Naive B cell (primary cell): ENCODE results near the gene HIVEP2. TPM values are rescaled to one million over a fixed set of nuclear protein-coding genes. Genes with fewer than 3 reads are reported as not detected.
"Not testable (repeated sequence)": the region's sequence is repeated elsewhere in the genome, so short reads cannot be mapped to it uniquely, and the experiment has no call there.

ENCODE experiments used
- ATAC-seq, 2 donors: fragments of 150-1000 bp; cut with Tn5 transposase; 2 replicates each; pipeline ENCODE4 v1.10.0; 2021; ENCODE audit warnings: low read depth in 2 of 2, mild to moderate bottlenecking in 2 of 2, moderate library complexity in 2 of 2
- DNase-seq: peaks from one replicate; pipeline ENCODE4 v3.0.0; 2022
- H3K27ac Mint-ChIP-seq, 6 donors: one replicate each; pipeline ENCODE4 v1.8.0; 2020 to 2022; ENCODE audit warnings: mild to moderate bottlenecking in 6 of 6, mixed read lengths in 6 of 6, moderate library complexity in 5 of 6, inconsistent platforms in 2 of 6
- H3K27me3 Mint-ChIP-seq, 3 donors: one replicate each; pipeline ENCODE4 v1.8.0; 2021 to 2022; ENCODE audit warnings: mixed read lengths in 3 of 3, mild to moderate bottlenecking in 1 of 3
- H3K36me3 Mint-ChIP-seq, 2 donors: one replicate each; pipeline ENCODE4 v1.8.0; 2020 to 2022; ENCODE audit warnings: mixed read lengths in 2 of 2, inconsistent platforms in 1 of 2, mild to moderate bottlenecking in 1 of 2
- H3K4me1 Mint-ChIP-seq, 3 donors: one replicate each; pipeline ENCODE4 v1.8.0; 2020 to 2022; ENCODE audit warnings: mixed read lengths in 3 of 3, inconsistent platforms in 1 of 3, mild to moderate bottlenecking in 1 of 3, moderate library complexity in 1 of 3
- H3K4me3 Mint-ChIP-seq, 8 donors: one replicate each; pipeline ENCODE4 v1.8.0; 2020 to 2022; ENCODE audit warnings: mild to moderate bottlenecking in 8 of 8, mixed read lengths in 8 of 8, moderate library complexity in 8 of 8, inconsistent platforms in 2 of 8
- H3K9me3 Mint-ChIP-seq, 7 donors: one replicate each; pipeline ENCODE4 v1.8.0; 2020 to 2022; ENCODE audit warnings: mixed read lengths in 7 of 7, mild to moderate bottlenecking in 5 of 7, inconsistent platforms in 2 of 7, moderate library complexity in 1 of 7
- polyA plus RNA-seq, 6 donors: library from polyadenylated mRNA; unstranded; fragments of 300-500 nt; fragmentation: Illumina TruSeq; gene quantifications; one replicate each; pipeline ENCODE4 v1.2.3, GENCODE V29; 2021; ENCODE audit warnings: low read depth in 6 of 6

Gene HIVEP2
- 10 to 100 TPM in 1 of 6 donors, 1 to 10 TPM in 5; 2.7 to 10.2 (median 5.4) TPM for polyA plus RNA-seq

- Mint-ChIP-seq H3K9me3 (no peaks in the 10 kb centered on the region), H3K36me3 (no peaks in the 10 kb centered on the region), H3K4me1 (peaks cover 31 to 53% (median 39%) of the 10 kb centered on the region in 3 donors), H3K27ac (peak within 1 kb of the TSS; percentile 99 to 100 (median 100)), H3K27me3 (peaks cover 0 to 4% (median 0%) of the 10 kb centered on the region in 3 donors), H3K4me3 (peak within 1 kb of the TSS; percentile 96 to 100 (median 99))
- ATAC-seq, result peak; percentile 23 to 24
- peak; percentile 82 for DNase-seq
Measured at GRCh38 chr6:142945049-142945445, at the start of gene HIVEP2. Gene HIVEP2, minus strand, starts transcription at chr6:142945176. Its CDS starts 170,438 bp downstream, at chr6:142774738.

GRCh38 chr6:142993977-142994376 is 49.0 kb upstream of the HIVEP2 start:
- no peak for ATAC-seq
- no peak overlapping the region for H3K4me3 Mint-ChIP-seq
- no peak overlapping the region for H3K27ac Mint-ChIP-seq
- H3K4me1 Mint-ChIP-seq, result no peaks in the 10 kb centered on the region
- DNase-seq, result no peak
- peaks cover 0 to 11% of the 10 kb centered on the region in 2 donors for H3K36me3 Mint-ChIP-seq
- peaks cover 0 to 12% (median 1%) of the 10 kb centered on the region in 7 donors for H3K9me3 Mint-ChIP-seq
- peaks cover 0 to 14% (median 5%) of the 10 kb centered on the region in 3 donors for H3K27me3 Mint-ChIP-seq

GRCh38 chr6:142987490-142987889 is 42.5 kb upstream of the HIVEP2 start:
- Mint-ChIP-seq H3K27ac (no peak overlapping the region), H3K4me1 (peaks cover 0 to 6% (median 5%) of the 10 kb centered on the region in 3 donors), H3K36me3 (peaks cover under 1 to 11% of the 10 kb centered on the region in 2 donors), H3K27me3 (peaks cover 0 to 14% (median 0%) of the 10 kb centered on the region in 3 donors), H3K4me3 (no peak overlapping the region), H3K9me3 (peaks cover 0 to 5% (median under 1%) of the 10 kb centered on the region in 7 donors)
- no peak for DNase-seq
- no peak for ATAC-seq

- Mint-ChIP-seq H3K4me1 (peaks cover 0 to 6% (median 5%) of the 10 kb centered on the region in 3 donors), H3K27me3 (peaks cover 0 to 2% (median under 1%) of the 10 kb centered on the region in 3 donors), H3K27ac (no peak overlapping the region), H3K9me3 (peaks cover 4 to 27% (median 19%) of the 10 kb centered on the region in 7 donors), H3K4me3 (no peak overlapping the region), H3K36me3 (peaks cover 8 to 9% of the 10 kb centered on the region in 2 donors)
- ATAC-seq (no peak), DNase-seq (no peak)
Measured at GRCh38 chr6:142985281-142985680, 40.3 kb upstream of the HIVEP2 start.

GRCh38 chr6:142984386-142984785 is 39.4 kb upstream of the HIVEP2 start:
- peaks cover 0 to 6% (median 5%) of the 10 kb centered on the region in 3 donors for H3K4me1 Mint-ChIP-seq
- ATAC-seq, result no peak

GRCh38 chr6:142975365-142975764 is 30.4 kb upstream of the HIVEP2 start:
- Mint-ChIP-seq H3K36me3 (no peaks in the 10 kb centered on the region), H3K27ac (peak overlapping the region in 3 of 6 donors; percentile 16 to 49 (median 32)), H3K9me3 (peaks cover 2 to 10% (median 6%) of the 10 kb centered on the region in 7 donors), H3K27me3 (peaks cover 0 to 3% (median 0%) of the 10 kb centered on the region in 3 donors), H3K4me3 (no peak overlapping the region), H3K4me1 (peaks cover 5 to 10% (median 7%) of the 10 kb centered on the region in 3 donors)
- ATAC-seq (peak; percentile 20 to 33), DNase-seq (no peak)

More at GRCh38 chr6:142984386-142984785, 39.4 kb upstream of the HIVEP2 start:
- DNase-seq, result no peak
- peaks cover 7 to 9% of the 10 kb centered on the region in 2 donors for H3K36me3 Mint-ChIP-seq
- no peak overlapping the region for H3K27ac Mint-ChIP-seq
- H3K9me3 Mint-ChIP-seq, result peaks cover 4 to 28% (median 25%) of the 10 kb centered on the region in 7 donors
- no peak overlapping the region for H3K4me3 Mint-ChIP-seq
- peaks cover 0 to 4% (median 0%) of the 10 kb centered on the region in 3 donors for H3K27me3 Mint-ChIP-seq

- not testable (repeated sequence) for H3K4me3 Mint-ChIP-seq, H3K27me3 Mint-ChIP-seq
Measured at GRCh38 chr6:142970941-142971340, 26.0 kb upstream of the HIVEP2 start.

GRCh38 chr6:142968601-142969000 is 23.6 kb upstream of the HIVEP2 start:
- peaks cover 0 to 2% (median 0%) of the 10 kb centered on the region in 7 donors for H3K9me3 Mint-ChIP-seq
- no peak for DNase-seq
- no peak overlapping the region for H3K27ac Mint-ChIP-seq
- ATAC-seq, result no peak
- H3K27me3 Mint-ChIP-seq, result no peaks in the 10 kb centered on the region
- no peaks in the 10 kb centered on the region for H3K4me1 Mint-ChIP-seq
- no peak overlapping the region for H3K4me3 Mint-ChIP-seq
- no peaks in the 10 kb centered on the region for H3K36me3 Mint-ChIP-seq

More at GRCh38 chr6:142970941-142971340, 26.0 kb upstream of the HIVEP2 start:
- H3K36me3 Mint-ChIP-seq, H3K4me1 Mint-ChIP-seq, ATAC-seq, H3K9me3 Mint-ChIP-seq, H3K27ac Mint-ChIP-seq, DNase-seq: not testable (repeated sequence)

- peaks cover 0 to 2% (median 0%) of the 10 kb centered on the region in 7 donors for H3K9me3 Mint-ChIP-seq
- H3K36me3 Mint-ChIP-seq, result no peaks in the 10 kb centered on the region
- DNase-seq (no peak), ATAC-seq (no peak)
- H3K4me1 Mint-ChIP-seq, result no peaks in the 10 kb centered on the region
- H3K4me3 Mint-ChIP-seq, result no peak overlapping the region
- H3K27me3 Mint-ChIP-seq, result no peaks in the 10 kb centered on the region
- H3K27ac Mint-ChIP-seq, result no peak overlapping the region
Measured at GRCh38 chr6:142966294-142966693, 21.3 kb upstream of the HIVEP2 start.

GRCh38 chr6:142965164-142965563 is 20.2 kb upstream of the HIVEP2 start:
- no peak for DNase-seq
- Mint-ChIP-seq H3K4me1 (no peaks in the 10 kb centered on the region), H3K9me3 (peaks cover 0 to 12% (median 5%) of the 10 kb centered on the region in 7 donors), H3K27me3 (no peaks in the 10 kb centered on the region), H3K36me3 (peaks cover 6 to 11% of the 10 kb centered on the region in 2 donors), H3K4me3 (no peak overlapping the region), H3K27ac (peak overlapping the region in 1 of 6 donors; percentile 55)
- no peak for ATAC-seq

GRCh38 chr6:142960098-142960497 is 15.1 kb upstream of the HIVEP2 start:
- Mint-ChIP-seq H3K4me1 (peaks cover 0 to under 1% (median under 1%) of the 10 kb centered on the region in 3 donors), H3K9me3 (peaks cover 0 to 12% (median 5%) of the 10 kb centered on the region in 7 donors), H3K4me3 (no peak overlapping the region), H3K27me3 (no peaks in the 10 kb centered on the region), H3K36me3 (peaks cover 6 to 11% of the 10 kb centered on the region in 2 donors), H3K27ac (no peak overlapping the region)
- no peak for DNase-seq
- ATAC-seq, result no peak

GRCh38 chr6:142958343-142958742 is 13.4 kb upstream of the HIVEP2 start:
- Mint-ChIP-seq H3K9me3 (peaks cover 0 to 12% (median 5%) of the 10 kb centered on the region in 7 donors), H3K4me1 (peaks cover 8 to 15% (median 11%) of the 10 kb centered on the region in 3 donors), H3K4me3 (no peak overlapping the region), H3K27ac (no peak overlapping the region), H3K27me3 (no peaks in the 10 kb centered on the region), H3K36me3 (peaks cover 6 to 11% of the 10 kb centered on the region in 2 donors)
- DNase-seq (no peak), ATAC-seq (no peak)

- DNase-seq (no peak), ATAC-seq (no peak)
- Mint-ChIP-seq H3K9me3 (peaks cover 0 to 12% (median 5%) of the 10 kb centered on the region in 7 donors), H3K4me1 (peaks cover 20 to 30% (median 25%) of the 10 kb centered on the region in 3 donors), H3K4me3 (no peak overlapping the region), H3K27me3 (no peaks in the 10 kb centered on the region), H3K36me3 (peaks cover 6 to 11% of the 10 kb centered on the region in 2 donors), H3K27ac (no peak overlapping the region)
Measured at GRCh38 chr6:142956726-142957125, 11.8 kb upstream of the HIVEP2 start.

- H3K36me3 Mint-ChIP-seq, result no peaks in the 10 kb centered on the region
- no peaks in the 10 kb centered on the region for H3K27me3 Mint-ChIP-seq
- peak overlapping the region in 3 of 6 donors; percentile 37 to 60 (median 55) for H3K27ac Mint-ChIP-seq
- no peak for ATAC-seq
- H3K4me3 Mint-ChIP-seq, result no peak overlapping the region
- no peak for DNase-seq
- H3K9me3 Mint-ChIP-seq, result no peaks in the 10 kb centered on the region
- H3K4me1 Mint-ChIP-seq, result peaks cover 23 to 32% (median 25%) of the 10 kb centered on the region in 3 donors
Measured at GRCh38 chr6:142954844-142955243, 9.9 kb upstream of the HIVEP2 start.
